ENCODE measurements around the gene LIPT1. TPM values are rescaled to one million over a fixed set of nuclear protein-coding genes. Genes with fewer than 3 reads are reported as not detected.

Gene LIPT1
- total and polyA plus RNA-seq, 2 of the 8 experiments (the other 6 are each of a cell fraction or from before 2014, with no cell fraction given) = 6.1 to 10.9 TPM

GRCh38 chr2:99154643-99155536 lies at the start of gene LIPT1, which contains the start of gene TSGA10 (continued):
- TF ChIP-seq SP2 (IDR thresholded peaks at IDR 0.05; ENCODE audit: low read length) = no peak
